Esophagus muscularis mucosa (tissue), 4 donors: ENCODE data around the gene ATF7IP. TPM values are rescaled to one million over a fixed set of nuclear protein-coding genes. Genes with fewer than 3 reads are reported as not detected.
A peak's percentile ranks its signal among the peaks of the same experiment; 100 is the strongest.

Experiments used
- DNase-seq: peaks from one replicate; pipeline ENCODE4 v3.0.0-alpha.2; 2017; ENCODE audit errors: extremely low spot score
- H3K27ac ChIP-seq, 4 donors: fragments of 200-600 bp; sonication (generic); replicated peaks in 1 of 4; 1 replicate in 3 of 4; 2 replicates in 1 of 4; pipeline ENCODE4 v1.5.1; 2016 to 2019; ENCODE audit warnings: mild to moderate bottlenecking in 1 of 4
- H3K27me3 ChIP-seq, 4 donors: fragments of 200-600 bp; sonication (generic); one replicate each; pipeline versions ENCODE4 v1.5.1 to v1.6.0; 2016 to 2019
- H3K36me3 ChIP-seq, 4 donors: fragments of 200-600 bp; sonication (generic); one replicate each; pipeline ENCODE4 v1.5.1; 2016 to 2019
- H3K4me1 ChIP-seq, 4 donors: fragments of 200-600 bp; sonication (generic); one replicate each; pipeline ENCODE4 v1.5.1; 2016 to 2019
- H3K4me3 ChIP-seq, 4 donors: fragments of 200-600 bp; sonication (generic); 1 replicate in 2 of 4; 2 replicates in 2 of 4; pipeline ENCODE4 v1.5.1; 2016 to 2019; ENCODE audit warnings: mild to moderate bottlenecking in 4 of 4, moderate library complexity in 1 of 4
- H3K9me3 ChIP-seq, 4 donors: fragments of 200-600 bp; sonication (generic); 1 replicate in 3 of 4; 2 replicates in 1 of 4; pipeline ENCODE4 v1.5.1; 2016 to 2019
- CTCF ChIP-seq, 3 experiments: fragments of 200-600 bp in 2 of 3; fragments of 450-650 bp in 1 of 3; sonication (generic) in 2 of 3; IDR thresholded peaks; one replicate each; pipeline ENCODE4 v1.5.1; 2017 to 2019; ENCODE audit warnings: antibody characterized with exemption in 3 of 3, mild to moderate bottlenecking in 2 of 3, moderate library complexity in 1 of 3
- EP300 ChIP-seq: sonication (generic); formaldehyde crosslinking; IDR thresholded peaks from one replicate; pipeline ENCODE4 v1.6.1; 2017; ENCODE audit warnings: antibody characterized with exemption
- POLR2A ChIP-seq: fragments of 450-650 bp; IDR thresholded peaks from one replicate; pipeline ENCODE4 v1.6.1; 2017; ENCODE audit warnings: antibody characterized with exemption, moderate library complexity, mild to moderate bottlenecking, low read depth
- POLR2AphosphoS5 ChIP-seq, 2 donors: sonication (generic); formaldehyde crosslinking; IDR thresholded peaks; one replicate each; pipeline ENCODE4 v1.6.1; 2017; ENCODE audit warnings: antibody characterized with exemption in 2 of 2
- WGBS: methylation state at CpG from one replicate; pipeline ENCODE4 v1.1.5; 2018; 5-methylcytosine and 5-hydroxymethylcytosine counted together
- intact Hi-C: fragments of 100-400 bp; cut with DNase I; formaldehyde crosslinking; loops from one replicate; pipeline ENCODE4 v1.15.1; 2023
- total RNA-seq, 4 donors: library from RNA; depleted of rRNA; stranded (reverse); fragments of >200 nt; gene quantifications; one replicate each; pipeline versions ENCODE4 v1.1.0 to v1.2.1, GENCODE V29; 2016

ATF7IP gene
- total RNA-seq, 4 donors from 2014 or later: 26.8 to 43.2 (median 32.8) TPM

DNA sequence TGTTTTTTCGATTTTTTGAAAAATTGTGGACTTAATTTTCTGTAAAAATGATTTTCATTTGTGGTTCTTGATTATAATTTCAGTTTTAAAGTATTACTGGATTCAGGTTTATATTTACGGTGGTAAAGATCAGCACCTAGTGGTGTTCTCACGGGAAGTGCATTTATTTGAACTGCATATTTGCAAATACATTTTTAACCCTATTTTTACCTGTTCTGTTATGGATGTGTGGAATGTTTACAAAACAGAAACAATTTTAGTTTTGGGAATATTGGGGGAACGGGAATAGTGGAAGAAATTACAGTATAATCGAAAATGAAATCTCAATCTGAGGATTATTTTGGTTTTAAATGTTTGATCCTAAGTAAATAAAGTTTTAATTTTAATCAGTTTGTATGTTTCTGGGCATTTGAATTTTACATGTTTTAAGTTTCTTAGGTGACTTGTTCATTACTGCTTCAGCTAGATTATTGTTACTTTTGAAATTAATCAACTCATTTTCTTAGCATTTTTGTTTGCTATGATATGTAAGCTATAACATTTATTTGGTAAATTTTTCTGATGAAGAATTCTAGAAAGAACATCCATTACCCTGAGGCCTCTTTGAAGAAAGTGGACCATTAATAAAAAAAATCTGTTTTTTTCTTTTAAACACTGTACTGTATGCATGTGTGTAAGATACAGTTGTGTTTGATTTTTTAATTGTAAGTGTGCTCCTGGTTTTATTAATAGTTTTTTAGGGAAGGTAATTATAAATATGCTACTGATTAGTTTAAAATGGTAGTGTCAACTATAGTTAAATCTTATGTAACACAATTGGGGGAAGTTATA lies 942 bp downstream of the ATF7IP start:
- DNase-seq: no peak
- Histone ChIP-seq H3K9me3 (no peaks in the 10 kb centered on the region), H3K27ac (peak overlapping the region; percentile 93 to 97 (median 95)), H3K27me3 (no peaks in the 10 kb centered on the region), H3K36me3 (peaks cover 0 to 8% (median 0%) of the 10 kb centered on the region in 4 donors), H3K4me1 (peaks cover 0 to 33% (median 29%) of the 10 kb centered on the region in 4 donors), H3K4me3 (peak overlapping the region; percentile 68 to 81 (median 76))
- intact Hi-C loops: loop anchor here (5.0 to 10.0 kb wide), 3 partner anchors 48 to 408 kb away; a partner anchor contains a TSS
- 8% methylated on average over 5 of the region's 5 CpGs for whole genome bisulfite sequencing
- TF ChIP-seq POLR2A (no peak), CTCF (IDR thresholded peaks at IDR 0.05) (peak; percentile 13 to 33 (median 31)), POLR2AphosphoS5 (IDR thresholded peaks at IDR 0.05) (no peak), EP300 (no peak)

GRCh38 chr12:14367040-14367661 lies 1.7 kb downstream of the ATF7IP start:
- H3K27me3 ChIP-seq: no peaks in the 10 kb centered on the region
- no peak for DNase-seq
- peak overlapping the region; percentile 93 to 97 (median 95) for H3K27ac ChIP-seq

GRCh38 chr12:14369311-14369710 lies 3.8 kb downstream of the ATF7IP start:
- Histone ChIP-seq H3K27ac (no peak overlapping the region), H3K4me3 (no peak overlapping the region), H3K36me3 (peaks cover 0 to 8% (median 0%) of the 10 kb centered on the region in 4 donors), H3K27me3 (no peaks in the 10 kb centered on the region), H3K4me1 (peaks cover 6 to 56% (median 55%) of the 10 kb centered on the region in 4 donors), H3K9me3 (no peaks in the 10 kb centered on the region)
- TF ChIP-seq EP300 (no peak), CTCF (IDR thresholded peaks at IDR 0.05) (no peak), POLR2A (no peak), POLR2AphosphoS5 (IDR thresholded peaks at IDR 0.05) (no peak)
- intact Hi-C loops: loop anchor here (5.0 to 10.0 kb wide), 3 partner anchors 45 to 405 kb away; a partner anchor contains a TSS
- no peak for DNase-seq
- 91% methylated on average over 7 of the region's 7 CpGs for WGBS

More at GRCh38 chr12:14367040-14367661, 1.7 kb downstream of the ATF7IP start:
- 21% methylated on average over 7 of the region's 7 CpGs for WGBS
- Histone ChIP-seq H3K36me3 (peaks cover 0 to 8% (median 0%) of the 10 kb centered on the region in 4 donors), H3K4me3 (peak overlapping the region; percentile 68 to 81 (median 76)), H3K9me3 (no peaks in the 10 kb centered on the region), H3K4me1 (peaks cover 0 to 40% (median 36%) of the 10 kb centered on the region in 4 donors)
- TF ChIP-seq EP300 (no peak), CTCF (IDR thresholded peaks at IDR 0.05) (no peak), POLR2AphosphoS5 (IDR thresholded peaks at IDR 0.05) (no peak), POLR2A (no peak)
- intact Hi-C loops: loop anchor here (5.0 to 10.0 kb wide), 3 partner anchors 48 to 408 kb away; a partner anchor contains a TSS

DNA sequence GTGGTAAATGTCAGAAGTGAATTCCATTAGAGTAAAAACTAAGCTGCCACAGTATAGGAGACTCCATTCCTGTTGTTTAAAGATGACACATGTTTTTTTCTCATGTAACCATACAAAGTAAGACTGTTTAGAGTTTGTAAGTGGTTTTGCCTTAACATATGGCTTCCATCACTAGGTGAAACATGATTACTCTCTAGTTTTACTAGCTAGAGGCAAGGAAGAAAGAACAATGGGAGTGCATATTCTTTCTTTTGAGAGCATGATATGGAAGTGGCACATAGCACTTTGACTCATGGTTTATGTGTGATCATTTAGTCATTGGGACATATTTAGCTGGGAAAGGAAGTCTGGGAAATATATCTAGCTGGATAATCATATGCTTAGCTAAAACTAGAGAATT lies 7.7 kb downstream of the ATF7IP start:
- Histone ChIP-seq H3K9me3 (no peaks in the 10 kb centered on the region), H3K4me3 (no peak overlapping the region), H3K27me3 (no peaks in the 10 kb centered on the region), H3K36me3 (peaks cover 0 to 12% (median 0%) of the 10 kb centered on the region in 4 donors), H3K4me1 (peaks cover 6 to 52% (median 44%) of the 10 kb centered on the region in 4 donors), H3K27ac (peak overlapping the region in 3 of 4 donors; percentile 9 to 28 (median 27))
- no peak for DNase-seq
- TF ChIP-seq POLR2A: no peak
- no peak for TF ChIP-seq EP300
- no peak for TF ChIP-seq CTCF (IDR thresholded peaks at IDR 0.05)
- TF ChIP-seq POLR2AphosphoS5 (IDR thresholded peaks at IDR 0.05): no peak
- intact Hi-C loops: no loop called here
